GM19239 (cell line): ENCODE measurements around the gene AGMO.
"Not testable (repeated sequence)": the region's sequence is repeated elsewhere in the genome, so short reads cannot be mapped to it uniquely, and the experiment has no call there.

ENCODE experiments used
- DNase-seq: peaks from one replicate; pipeline ENCODE4 v3.0.0; 2011; ENCODE audit warnings: low spot score; ENCODE audit not compliant: insufficient read length
- FAIRE-seq: peaks from 2 replicates; lab custom pipeline; 2011; peaks lifted over from hg19 to GRCh38; lab: Jason Lieb, UNC

AGMO gene

DNA sequence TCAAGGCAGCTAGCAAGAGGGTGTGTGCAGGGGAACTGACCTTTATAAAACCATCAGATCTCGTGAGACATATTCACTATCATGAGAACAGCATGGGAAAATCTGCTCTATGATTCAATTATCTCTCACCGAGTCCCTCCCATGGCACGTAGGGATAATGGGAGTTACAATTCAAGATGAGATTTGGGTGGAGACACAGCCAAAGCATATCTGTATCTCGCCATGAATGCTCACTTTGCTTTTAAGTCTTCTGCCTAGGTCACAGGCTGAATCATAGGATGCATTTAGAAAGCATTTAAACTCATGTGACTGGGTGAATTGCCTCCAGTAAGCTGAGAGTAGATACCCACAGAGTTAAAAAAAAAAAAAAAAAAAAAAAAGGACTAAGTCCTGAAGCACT is 220.0 kb downstream of the AGMO start:
- FAIRE-seq (no peak), DNase-seq (no peak)

DNA sequence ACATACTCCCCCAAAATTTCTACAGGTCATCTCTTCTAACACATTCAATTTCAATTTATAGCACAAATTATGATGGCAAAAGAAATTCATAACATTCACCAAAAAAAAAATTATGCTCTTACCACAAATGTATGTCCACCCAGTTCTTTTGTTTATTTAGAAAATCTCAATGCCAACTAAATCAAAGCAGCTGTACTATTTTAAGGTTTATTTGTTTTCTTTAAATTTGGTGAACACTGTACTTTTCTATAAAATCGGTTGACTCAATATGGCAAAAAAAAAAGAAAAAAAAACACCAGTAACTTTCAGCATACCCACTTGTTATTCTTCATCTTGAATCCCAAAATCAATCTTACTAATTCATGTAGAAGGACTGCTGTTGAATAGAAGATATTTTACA is 225.7 kb downstream of the AGMO start:
- DNase-seq = no peak
- no peak for FAIRE-seq

DNA sequence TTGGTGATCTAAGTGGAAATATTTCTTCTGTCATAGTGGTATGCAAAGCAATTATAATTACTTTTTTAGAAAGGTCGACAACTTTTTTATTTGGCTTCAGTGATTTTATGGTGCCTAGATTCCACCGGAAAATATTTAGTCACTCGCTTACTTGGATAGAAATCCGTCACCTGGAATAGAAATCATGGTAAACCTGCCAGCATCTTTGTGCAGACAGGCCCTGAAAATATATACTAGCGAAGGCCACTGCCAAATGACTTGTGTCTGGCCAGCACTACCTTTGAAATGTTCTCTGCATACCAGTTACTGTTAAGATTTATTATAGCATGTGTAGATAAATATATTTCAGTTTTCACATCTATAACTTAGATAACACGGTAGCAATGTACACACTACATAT is 226.4 kb downstream of the AGMO start:
- DNase-seq = no peak
- no peak for FAIRE-seq

DNA sequence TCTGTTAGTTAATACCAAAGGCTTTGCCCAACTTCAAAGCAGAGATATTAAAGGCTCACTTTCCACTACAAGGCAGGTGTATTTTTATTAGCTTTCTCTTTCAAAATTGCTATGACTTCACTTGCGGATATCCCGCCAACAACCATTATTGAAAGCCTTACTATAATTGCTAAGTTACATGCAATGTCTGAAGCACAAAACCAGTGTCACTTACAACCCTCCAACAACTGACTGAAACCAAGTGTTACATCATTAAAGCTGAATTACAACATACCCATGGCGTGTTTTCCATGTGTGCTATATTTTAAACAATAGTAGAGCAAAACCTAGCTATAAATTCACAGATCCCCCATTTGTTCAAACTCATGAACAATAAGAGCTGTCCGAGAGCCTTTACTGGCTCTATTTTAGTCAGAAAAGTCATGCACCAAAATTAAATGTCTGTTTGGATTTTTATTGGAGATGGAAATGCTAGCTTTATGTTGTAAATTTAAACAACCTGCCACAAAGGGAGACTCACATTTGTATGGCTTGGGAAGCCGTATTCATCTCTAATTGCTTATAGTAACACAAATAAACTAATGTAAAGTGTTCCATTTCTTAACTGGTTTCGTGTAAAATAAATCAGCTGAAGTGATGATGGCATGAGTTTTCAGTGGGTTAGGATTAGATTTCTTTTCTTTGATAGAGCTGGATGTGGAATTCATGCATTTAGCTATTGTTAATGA is 227.1 kb downstream of the AGMO start:
- FAIRE-seq (no peak), DNase-seq (no peak)

DNA sequence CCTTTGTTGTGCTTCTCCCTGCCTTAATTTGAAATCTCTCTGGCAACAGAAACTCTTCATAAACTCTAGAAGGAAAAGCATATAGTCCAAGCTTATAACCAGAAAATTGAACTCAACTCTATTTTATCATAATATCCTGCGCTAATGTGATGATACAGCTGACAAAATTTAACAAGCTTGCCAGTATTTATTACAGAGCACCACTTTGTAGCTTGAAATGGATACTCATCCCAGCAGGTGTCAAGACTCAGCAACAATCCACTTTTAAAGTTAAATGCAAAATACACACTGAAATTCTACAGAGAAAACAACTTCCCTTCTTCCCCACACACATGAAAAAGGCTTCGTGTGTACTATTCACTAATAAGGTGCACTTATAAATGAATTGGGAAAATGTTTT is 228.9 kb downstream of the AGMO start:
- DNase-seq (no peak), FAIRE-seq (no peak)

DNA sequence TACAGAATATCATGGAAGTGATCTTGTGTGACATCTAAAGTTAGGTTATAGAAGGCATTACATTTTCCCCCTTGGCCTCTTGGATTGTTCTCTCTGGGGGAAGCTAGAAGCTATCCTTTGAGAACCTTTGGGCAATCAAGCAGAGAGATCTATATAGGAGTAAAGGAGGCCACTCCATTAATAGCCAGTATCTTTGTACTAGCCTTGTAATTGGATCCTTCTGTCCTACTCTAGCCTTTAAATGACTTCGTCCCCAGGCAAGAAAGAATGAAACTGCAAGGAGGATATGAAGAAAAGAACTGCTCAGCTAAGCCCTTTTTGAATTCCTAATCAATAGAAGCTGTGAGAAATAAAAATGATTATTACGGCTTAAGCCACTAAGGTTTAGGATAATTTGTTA is 230.9 kb downstream of the AGMO start:
- FAIRE-seq (no peak), DNase-seq (no peak)

GRCh38 chr7:15327001-15327400 is 234.8 kb downstream of the AGMO start:
- no peak for FAIRE-seq
- DNase-seq = no peak

GRCh38 chr7:15326044-15326644 is 235.7 kb downstream of the AGMO start:
- FAIRE-seq (no peak), DNase-seq (no peak)

GRCh38 chr7:15323550-15323949 is 238.3 kb downstream of the AGMO start:
- FAIRE-seq = no peak
- DNase-seq = no peak

DNA sequence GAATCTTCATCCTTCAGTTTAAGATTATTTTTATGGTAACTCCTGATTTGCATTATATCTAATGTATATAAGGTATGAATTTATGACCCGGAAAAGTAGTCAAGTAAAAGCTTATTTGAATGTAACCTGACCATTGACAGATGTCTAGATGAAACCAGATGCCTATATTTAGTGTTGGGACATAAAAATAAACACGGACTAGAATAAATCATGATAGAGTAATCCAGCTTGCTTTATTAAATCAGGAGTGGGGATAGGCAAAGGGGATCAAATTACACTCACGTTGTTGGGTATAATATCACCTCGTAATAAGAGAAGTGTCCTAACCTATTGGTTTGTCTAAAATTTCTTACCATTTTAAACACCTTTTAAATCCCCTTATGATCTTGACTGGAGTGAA is 244.6 kb downstream of the AGMO start:
- DNase-seq (no peak), FAIRE-seq (no peak)

GRCh38 chr7:15315678-15316077 is 246.1 kb downstream of the AGMO start:
- DNase-seq = no peak
- FAIRE-seq = no peak

- no peak for FAIRE-seq
- no peak for DNase-seq
These were observed 246.9 kb downstream of the AGMO start for GRCh38 chr7:15314922-15315321.

- DNase-seq = no peak
- FAIRE-seq = no peak
These were observed 248.5 kb downstream of the AGMO start for GRCh38 chr7:15313361-15313760.

- FAIRE-seq = no peak
- no peak for DNase-seq
These were observed 251.9 kb downstream of the AGMO start for GRCh38 chr7:15309872-15310271.

- FAIRE-seq (no peak), DNase-seq (no peak)
These were observed 253.0 kb downstream of the AGMO start for GRCh38 chr7:15308821-15309220.

DNA sequence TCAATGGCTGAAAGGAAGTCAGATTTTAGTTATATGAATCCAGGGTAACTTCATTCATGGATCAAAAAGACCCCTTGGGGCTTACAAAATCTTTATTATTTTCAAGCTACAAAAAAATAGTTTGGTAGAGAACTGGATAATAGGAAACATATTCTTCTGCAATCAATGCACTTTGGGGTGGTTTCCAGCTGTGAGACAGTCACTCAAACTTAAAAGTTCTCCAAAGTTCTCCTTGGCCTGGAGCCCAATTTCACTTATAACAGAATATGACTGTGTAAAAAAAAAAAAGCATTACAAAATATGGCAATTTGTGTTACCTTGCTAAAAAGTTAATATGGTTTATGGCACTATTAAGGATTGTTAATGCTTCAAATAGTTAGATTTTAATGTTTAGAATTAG is 255.5 kb downstream of the AGMO start:
- no peak for FAIRE-seq

GRCh38 chr7:15305002-15305600 is 256.7 kb downstream of the AGMO start:
- DNase-seq (no peak), FAIRE-seq (no peak)

More for the DNA sequence above, 255.5 kb downstream of the AGMO start:
- DNase-seq = no peak

DNA sequence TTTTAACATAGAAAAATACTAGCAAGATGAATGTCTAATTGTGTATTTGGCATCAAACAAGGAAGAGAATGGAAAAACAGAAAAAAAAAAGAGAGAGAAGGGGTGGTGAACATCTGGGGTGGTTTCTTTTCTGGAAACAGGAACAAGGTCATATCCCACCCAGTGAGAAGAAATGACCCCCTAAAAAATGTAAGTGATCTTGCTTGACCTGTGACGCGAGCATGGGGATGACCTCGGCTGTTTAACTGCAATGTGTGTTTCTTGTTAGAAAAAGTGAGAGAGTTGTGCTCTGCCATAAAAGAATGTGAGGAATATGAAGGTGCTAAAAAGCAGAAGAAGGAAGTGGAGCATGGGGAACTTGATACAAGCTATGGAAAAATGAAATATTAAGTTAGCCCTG is 258.5 kb downstream of the AGMO start:
- FAIRE-seq = no peak
- DNase-seq = no peak

GRCh38 chr7:15300986-15301385 is 260.8 kb downstream of the AGMO start:
- FAIRE-seq, DNase-seq: not testable (repeated sequence)

GRCh38 chr7:15292138-15292537 is 269.7 kb downstream of the AGMO start:
- DNase-seq (no peak), FAIRE-seq (no peak)

- no peak for FAIRE-seq
- no peak for DNase-seq
These were observed 270.1 kb downstream of the AGMO start for GRCh38 chr7:15291699-15292098.

DNA sequence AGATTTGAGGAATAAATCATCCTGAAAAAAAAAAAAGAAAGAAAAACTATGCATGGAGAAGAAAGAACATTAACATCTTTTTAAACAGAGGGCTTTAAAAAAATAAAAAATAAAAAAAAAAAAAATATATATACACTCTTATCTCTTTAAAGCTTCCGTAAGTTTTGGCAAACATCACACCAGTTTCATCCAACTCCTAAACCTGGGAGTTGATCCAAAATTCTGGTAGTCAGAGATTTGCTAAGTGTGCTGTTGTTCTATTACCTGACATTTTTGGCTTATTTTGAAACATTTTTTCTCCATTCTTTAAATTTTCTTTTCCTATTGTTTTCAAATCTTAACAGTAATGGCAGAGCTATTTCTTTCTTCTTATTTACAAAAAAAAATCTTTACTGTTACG is 273.1 kb downstream of the AGMO start:
- no peak for DNase-seq
- FAIRE-seq = no peak
